Occipital lobe (tissue), 2 donors: ENCODE measurements around the gene RBBP5. TPM values are rescaled to one million over a fixed set of nuclear protein-coding genes. Genes with fewer than 3 reads are reported as not detected.
A peak's percentile ranks its signal among the peaks of the same experiment; 100 is the strongest.

ENCODE experiments used
- DNase-seq: peaks from one replicate; lab custom pipeline; 2025; lab: John Stamatoyannopoulos, UW
- total RNA-seq: library from RNA; depleted of rRNA; stranded (reverse); fragments of >200 nt; gene quantifications from one replicate; pipeline ENCODE4 v1.2.3, GENCODE V29; 2014

RBBP5 gene
- total RNA-seq, 1 donor from 2014 or later = 32.1 TPM

GRCh38 chr1:205074513-205074912 lies 47.3 kb downstream of the RBBP5 start:
- no peak for DNase-seq

DNA sequence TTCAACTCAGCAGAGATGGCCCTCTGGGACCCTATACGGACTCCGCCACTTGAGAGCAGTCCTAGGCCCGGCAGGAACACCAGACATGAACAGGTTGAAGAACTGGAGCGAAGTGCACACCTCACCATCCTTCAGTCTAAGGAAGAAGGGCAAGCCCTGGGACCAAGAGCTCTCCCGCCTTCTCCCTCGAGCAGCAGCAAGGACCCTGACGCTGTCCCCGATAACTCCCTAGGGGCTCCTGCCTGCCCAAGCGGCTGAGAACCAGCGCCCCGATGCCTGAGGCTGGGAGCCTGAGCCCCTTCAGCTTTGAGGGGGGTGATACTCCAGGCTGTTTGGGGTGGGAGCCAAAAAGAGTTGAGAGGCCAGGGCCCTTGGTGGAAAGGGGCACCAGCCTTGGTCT lies 47.7 kb downstream of the RBBP5 start:
- no peak for DNase-seq

GRCh38 chr1:205073511-205073910 lies 48.3 kb downstream of the RBBP5 start:
- DNase-seq = no peak

- no peak for DNase-seq
Observed at GRCh38 chr1:205072881-205073280, 48.9 kb downstream of the RBBP5 start.

DNA sequence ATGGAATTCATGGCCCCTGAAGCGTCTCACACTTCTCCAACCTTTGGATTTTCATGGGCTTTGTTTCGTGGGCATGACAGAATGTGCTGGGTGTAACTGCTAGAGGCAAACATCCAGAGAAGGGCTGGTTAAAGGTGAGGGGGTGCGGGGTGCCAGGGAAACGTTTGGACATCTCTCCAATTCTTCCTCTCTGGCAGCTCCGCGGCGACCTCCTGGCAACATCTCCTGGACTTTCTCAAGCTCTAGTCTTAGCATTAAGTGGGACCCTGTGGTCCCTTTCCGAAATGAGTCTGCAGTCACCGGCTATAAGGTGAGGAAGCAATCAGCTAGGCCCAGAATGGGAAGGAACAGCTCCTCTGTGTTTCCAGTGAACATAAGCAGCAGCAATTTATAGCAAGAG lies 49.5 kb downstream of the RBBP5 start:
- DNase-seq = no peak

DNA sequence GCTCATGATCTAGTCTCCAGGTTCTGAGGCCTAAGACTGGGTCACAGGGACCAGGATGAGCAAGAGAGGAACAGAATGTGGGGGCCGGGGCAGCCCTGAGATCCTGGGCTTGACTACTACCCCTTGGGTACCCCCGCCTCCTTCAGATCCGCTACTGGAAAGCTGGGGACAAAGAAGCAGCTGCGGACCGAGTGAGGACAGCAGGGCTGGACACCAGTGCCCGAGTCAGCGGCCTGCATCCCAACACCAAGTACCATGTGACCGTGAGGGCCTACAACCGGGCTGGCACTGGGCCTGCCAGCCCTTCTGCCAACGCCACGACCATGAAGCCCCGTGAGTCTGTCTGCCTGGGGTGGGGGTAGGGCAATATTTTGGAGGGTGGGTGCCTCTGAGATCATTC lies 50.0 kb downstream of the RBBP5 start:
- no peak for DNase-seq

- DNase-seq = no peak
Observed at GRCh38 chr1:205071028-205071409, 50.8 kb downstream of the RBBP5 start.

DNA sequence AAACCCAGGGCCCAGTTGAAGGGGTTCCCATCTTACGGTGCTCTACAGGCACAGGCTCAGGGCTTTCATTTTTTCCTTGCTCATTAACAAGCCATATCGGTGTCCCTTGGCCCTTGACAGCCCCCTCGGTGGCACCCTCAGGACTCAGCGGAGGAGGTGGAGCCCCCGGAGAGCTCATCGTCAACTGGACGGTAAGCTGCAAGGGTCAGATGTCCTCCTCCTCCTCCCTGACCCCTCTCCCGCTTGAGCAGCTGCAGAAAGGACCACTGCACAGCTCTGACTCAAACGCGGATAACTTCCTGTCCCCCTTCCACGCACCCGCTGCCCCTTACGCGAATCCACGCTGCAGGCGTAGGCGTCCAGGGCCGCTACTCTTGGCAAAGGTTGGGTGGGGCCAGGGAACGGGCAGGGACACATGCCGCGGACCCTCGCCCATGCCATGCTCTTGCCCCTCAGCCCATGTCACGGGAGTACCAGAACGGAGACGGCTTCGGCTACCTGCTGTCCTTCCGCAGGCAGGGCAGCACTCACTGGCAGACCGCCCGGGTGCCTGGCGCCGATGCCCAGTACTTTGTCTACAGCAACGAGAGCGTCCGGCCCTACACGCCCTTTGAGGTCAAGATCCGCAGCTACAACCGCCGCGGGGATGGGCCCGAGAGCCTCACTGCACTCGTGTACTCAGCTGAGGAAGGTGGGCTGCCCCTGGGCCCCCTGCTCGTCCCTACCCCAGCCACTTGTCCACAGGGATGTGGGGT lies 52.2 kb downstream of the RBBP5 start:
- no peak for DNase-seq

DNA sequence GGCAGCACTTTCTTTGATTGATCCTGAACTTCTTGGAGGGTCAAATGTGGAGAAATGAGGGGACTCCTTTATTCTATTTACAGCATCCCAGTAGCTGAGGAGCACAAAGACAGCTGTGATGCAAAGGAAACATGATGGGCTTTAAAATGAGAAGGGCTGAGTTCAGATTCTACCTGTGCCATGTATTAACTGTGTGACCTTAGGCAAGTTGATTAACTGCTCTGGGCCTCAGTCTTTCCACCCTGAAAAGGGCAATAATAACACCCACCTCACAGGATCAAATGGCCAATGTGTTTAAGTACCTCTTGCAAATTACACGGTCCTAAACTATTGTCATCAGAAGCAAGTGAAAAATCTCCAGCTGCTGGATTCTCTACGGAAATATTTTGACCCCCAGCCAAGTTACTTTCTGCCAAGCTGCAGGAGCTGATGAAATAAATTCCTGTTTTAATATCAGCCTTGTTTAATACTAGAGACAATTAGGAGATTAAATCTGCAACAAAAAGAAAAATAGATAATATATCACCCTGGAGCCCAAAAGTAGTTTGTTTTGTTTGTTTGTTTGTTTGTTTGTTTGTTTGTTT lies 53.2 kb downstream of the RBBP5 start:
- no peak for DNase-seq

- no peak for DNase-seq
Observed at GRCh38 chr1:205068001-205068400, 53.8 kb downstream of the RBBP5 start.

- DNase-seq = no peak
Observed at GRCh38 chr1:205067031-205067430, 54.7 kb downstream of the RBBP5 start.

- DNase-seq = no peak
Observed at GRCh38 chr1:205066141-205066818, 55.5 kb downstream of the RBBP5 start.

DNA sequence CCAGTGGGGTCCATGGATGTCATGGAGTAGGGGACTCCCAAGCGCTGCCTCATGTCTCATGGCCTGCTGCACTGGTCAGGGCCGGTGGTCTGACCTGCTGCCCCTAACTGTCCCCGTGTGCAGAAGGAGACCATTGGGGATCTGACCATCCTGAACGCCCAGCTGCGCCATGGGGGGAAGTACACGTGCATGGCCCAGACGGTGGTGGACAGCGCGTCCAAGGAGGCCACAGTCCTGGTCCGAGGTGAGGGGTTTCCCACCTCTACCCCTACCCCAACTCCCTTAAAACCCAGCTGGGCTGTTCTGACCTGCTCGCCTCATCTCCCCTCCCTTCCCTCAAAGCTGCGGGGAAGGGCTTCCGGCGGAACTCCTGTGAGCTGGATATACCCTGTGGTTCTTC lies 56.1 kb downstream of the RBBP5 start:
- DNase-seq = no peak

GRCh38 chr1:205064741-205065316 lies 56.9 kb downstream of the RBBP5 start:
- DNase-seq = no peak

GRCh38 chr1:205064301-205064700 lies 57.5 kb downstream of the RBBP5 start:
- no peak for DNase-seq

- no peak for DNase-seq
Observed at GRCh38 chr1:205062895-205063294, 58.9 kb downstream of the RBBP5 start.

- DNase-seq = no peak
Observed at GRCh38 chr1:205062319-205062718, 59.5 kb downstream of the RBBP5 start.

GRCh38 chr1:205061665-205062069 lies 60.1 kb downstream of the RBBP5 start:
- DNase-seq = peak; percentile 75

- DNase-seq = no peak
Observed at GRCh38 chr1:205061227-205061626, 60.6 kb downstream of the RBBP5 start.

DNA sequence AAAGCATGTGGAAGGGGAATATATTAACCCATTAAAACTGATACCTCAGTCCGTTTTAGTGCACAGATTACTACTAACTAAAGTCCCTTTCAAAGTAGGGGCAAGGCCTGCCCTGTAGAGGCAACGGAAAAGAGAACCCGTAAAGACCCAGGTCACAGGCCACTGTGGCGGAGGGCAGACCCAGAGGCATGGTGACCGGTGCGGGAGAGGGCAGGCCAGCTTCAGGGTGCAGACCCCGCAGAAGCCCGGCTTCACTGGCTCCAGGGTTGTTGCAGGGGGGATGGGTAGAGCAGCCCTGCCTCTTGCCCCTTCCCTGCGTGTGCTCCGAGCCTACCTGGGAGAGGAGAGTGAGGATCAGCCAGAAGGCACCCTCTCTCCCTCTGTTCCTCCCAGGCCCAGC lies 61.0 kb downstream of the RBBP5 start:
- no peak for DNase-seq

DNA sequence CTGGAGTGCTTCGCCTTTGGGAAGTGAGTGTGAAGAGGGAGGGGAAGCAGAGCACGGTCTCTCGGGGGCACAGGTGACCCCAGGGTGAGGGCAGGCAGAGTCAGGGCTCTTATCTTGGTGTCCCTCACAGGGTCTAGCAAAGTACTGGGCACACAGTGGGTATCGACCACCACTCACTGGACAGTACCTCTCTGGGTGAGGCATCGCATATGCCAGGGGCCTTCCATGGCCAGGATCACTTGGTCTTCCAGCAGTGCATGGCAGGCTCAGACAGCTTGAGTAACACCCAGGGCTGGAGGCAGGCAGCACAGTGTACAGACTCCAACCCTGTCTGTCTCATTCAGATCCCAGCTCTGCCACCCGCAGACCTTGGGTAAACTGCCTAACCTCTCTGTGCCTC lies 62.1 kb downstream of the RBBP5 start:
- no peak for DNase-seq

DNA sequence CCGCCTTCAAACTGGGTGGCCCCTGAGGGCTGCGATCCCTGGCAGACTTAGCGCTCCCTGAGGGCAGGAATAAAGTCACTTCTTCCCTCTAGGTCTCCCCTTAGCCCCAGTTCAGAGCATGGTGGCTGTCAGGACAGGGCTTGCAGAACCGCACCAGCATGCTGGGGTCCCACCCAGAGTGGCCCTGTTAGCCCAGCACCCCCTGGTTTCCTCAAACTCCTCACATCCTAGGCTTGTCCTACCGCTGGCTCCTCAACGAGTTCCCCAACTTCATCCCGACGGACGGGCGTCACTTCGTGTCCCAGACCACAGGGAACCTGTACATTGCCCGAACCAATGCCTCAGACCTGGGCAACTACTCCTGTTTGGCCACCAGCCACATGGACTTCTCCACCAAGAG lies 62.9 kb downstream of the RBBP5 start:
- DNase-seq = no peak
